ENCODE measurements around the gene STK26.

DNA sequence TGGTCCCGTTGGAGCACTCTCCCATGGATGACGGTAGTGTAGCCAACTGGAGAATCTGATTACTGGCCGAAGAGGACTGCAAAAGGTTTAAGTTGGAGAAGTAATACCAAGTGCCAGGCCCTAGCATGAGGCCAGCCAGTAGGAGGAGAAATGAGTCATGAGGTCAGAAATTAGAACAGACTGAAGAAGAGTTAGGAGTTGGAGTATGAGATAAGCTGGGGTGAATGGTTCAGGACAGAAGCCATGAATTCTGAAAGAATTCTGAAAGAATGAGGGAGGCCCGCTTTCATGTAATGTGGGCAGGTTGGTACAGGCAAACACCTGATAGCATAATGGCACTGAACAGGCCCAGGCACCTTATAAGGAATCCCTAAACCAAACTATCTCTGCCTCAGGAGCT lies 18.4 kb upstream of the STK26 start:
- TF ChIP-seq, protein P1, sequence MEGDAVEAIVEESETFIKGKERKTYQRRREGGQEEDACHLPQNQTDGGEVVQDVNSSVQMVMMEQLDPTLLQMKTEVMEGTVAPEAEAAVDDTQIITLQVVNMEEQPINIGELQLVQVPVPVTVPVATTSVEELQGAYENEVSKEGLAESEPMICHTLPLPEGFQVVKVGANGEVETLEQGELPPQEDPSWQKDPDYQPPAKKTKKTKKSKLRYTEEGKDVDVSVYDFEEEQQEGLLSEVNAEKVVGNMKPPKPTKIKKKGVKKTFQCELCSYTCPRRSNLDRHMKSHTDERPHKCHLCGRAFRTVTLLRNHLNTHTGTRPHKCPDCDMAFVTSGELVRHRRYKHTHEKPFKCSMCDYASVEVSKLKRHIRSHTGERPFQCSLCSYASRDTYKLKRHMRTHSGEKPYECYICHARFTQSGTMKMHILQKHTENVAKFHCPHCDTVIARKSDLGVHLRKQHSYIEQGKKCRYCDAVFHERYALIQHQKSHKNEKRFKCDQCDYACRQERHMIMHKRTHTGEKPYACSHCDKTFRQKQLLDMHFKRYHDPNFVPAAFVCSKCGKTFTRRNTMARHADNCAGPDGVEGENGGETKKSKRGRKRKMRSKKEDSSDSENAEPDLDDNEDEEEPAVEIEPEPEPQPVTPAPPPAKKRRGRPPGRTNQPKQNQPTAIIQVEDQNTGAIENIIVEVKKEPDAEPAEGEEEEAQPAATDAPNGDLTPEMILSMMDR (IDR thresholded peaks at IDR 0.05), result no peak
- no peak for TF ChIP-seq POLR2A (IDR thresholded peaks at IDR 0.05)

Data from transverse colon (tissue), 3 donors.